A673 (cell line): ENCODE data around the gene PAPOLA. TPM values are rescaled to one million over a fixed set of nuclear protein-coding genes. Genes with fewer than 3 reads are reported as not detected.
A peak's percentile ranks its signal among the peaks of the same experiment; 100 is the strongest.

Source experiments
- BruUV-seq: library from RNA; stranded (reverse); fragments of 400-500 nt; replicated peaks from 2 replicates; lab custom pipeline; 2021; lab: Mats Ljungman, UMichigan
- CTCF ChIA-PET: fragments of 300-600 bp; sonication (Branson Sonifier 250); formaldehyde crosslinking; loops from one replicate; lab custom pipeline; 2022; ENCODE audit warnings: antibody characterized with exemption; lab: Charles Lee
- POLR2A ChIA-PET: fragments of 300-600 bp; sonication (Branson Sonifier 250); formaldehyde crosslinking; loops from one replicate; lab custom pipeline; 2022; ENCODE audit warnings: antibody characterized with exemption; ENCODE audit not compliant: low non-redundant PET; lab: Charles Lee
- DNase-seq: peaks from one replicate; pipeline ENCODE4 v3.0.0-alpha.2; 2015; ENCODE audit warnings: low spot score
- H3K27ac ChIP-seq: fragments of 200-600 bp; sonication (generic); 2 replicates; pipeline ENCODE4 v1.5.1; 2016; ENCODE audit warnings: mixed run types, low read depth, mild to moderate bottlenecking, mixed read lengths, antibody characterized with exemption, low read length; ENCODE audit not compliant: poor library complexity, severe bottlenecking
- H3K27me3 ChIP-seq: fragments of 200-600 bp; sonication (generic); replicated peaks from 2 replicates; pipeline ENCODE4 v1.6.1; 2017; ENCODE audit warnings: mixed run types, low read depth, mild to moderate bottlenecking, mixed read lengths, antibody characterized with exemption, low read length; ENCODE audit not compliant: insufficient read depth, poor library complexity
- H3K36me3 ChIP-seq: fragments of 200-600 bp; sonication (generic); 2 replicates; pipeline ENCODE4 v1.6.1; 2016; ENCODE audit warnings: mixed run types, mild to moderate bottlenecking, mixed read lengths, antibody characterized with exemption, low read length; ENCODE audit not compliant: insufficient read depth, poor library complexity, severe bottlenecking
- H3K4me1 ChIP-seq: fragments of 200-600 bp; sonication (generic); 2 replicates; pipeline ENCODE4 v1.6.1; 2017; ENCODE audit warnings: mixed run types, mild to moderate bottlenecking, mixed read lengths, antibody characterized with exemption, low read length; ENCODE audit not compliant: insufficient read depth, poor library complexity, severe bottlenecking
- H3K4me3 ChIP-seq: fragments of 200-600 bp; sonication (generic); 2 replicates; pipeline ENCODE4 v1.5.1; 2016; ENCODE audit warnings: low read depth, mixed run types, mild to moderate bottlenecking, mixed read lengths, low read length; ENCODE audit not compliant: poor library complexity, severe bottlenecking
- H3K9me3 ChIP-seq: fragments of 200-600 bp; sonication (generic); 2 replicates; pipeline ENCODE4 v1.6.1; 2016; ENCODE audit warnings: mixed run types, low read depth, mild to moderate bottlenecking, mixed read lengths, antibody characterized with exemption, low read length; ENCODE audit not compliant: poor library complexity, severe bottlenecking
- CTCF ChIP-seq: fragments of 300-800, 200-600 bp; sonication (generic); conservative IDR thresholded peaks from 2 replicates; pipeline ENCODE4 v1.5.1; 2017; ENCODE audit warnings: low read depth, mild to moderate bottlenecking, antibody characterized with exemption, low read length, moderate library complexity, mixed read lengths
- EZH2 ChIP-seq: fragments of 200-600 bp; sonication (generic); IDR thresholded peaks from 2 replicates; pipeline ENCODE4 v1.6.1; 2017; ENCODE audit warnings: borderline replicate concordance, low read depth, mild to moderate bottlenecking, mixed read lengths, antibody characterized with exemption, low read length; ENCODE audit not compliant: poor library complexity, severe bottlenecking
- intact Hi-C: fragments of 100-400 bp; cut with micrococcal nuclease; formaldehyde crosslinking; loops from one replicate; pipeline ENCODE4 v1.10.0; 2022; ENCODE audit not compliant: unreplicated experiment
- total RNA-seq: library from RNA; stranded (reverse); gene quantifications from 2 replicates; pipeline ENCODE4 v1.2.3, GENCODE V29; 2021

PAPOLA gene
- total RNA-seq, 1 experiment from 2014 or later: 337 TPM

GRCh38 chr14:96573473-96574100 is 71.4 kb downstream of the PAPOLA start:
- Histone ChIP-seq H3K27me3 (no peaks in the 10 kb centered on the region), H3K36me3 (peaks cover 5% of the 10 kb centered on the region), H3K4me1 (peaks cover 33% of the 10 kb centered on the region), H3K27ac (no peak overlapping the region), H3K4me3 (no peak overlapping the region), H3K9me3 (no peaks in the 10 kb centered on the region)
- ChIA-PET POLR2A (no interaction called here), CTCF (interaction anchor here (1.1 kb wide), 1 partner anchor 9 kb away, joined by 4 read pairs; no protein-coding TSS in a partner anchor)
- no peak for DNase-seq
- intact Hi-C loops: no loop called here
- TF ChIP-seq CTCF (no peak), EZH2 (no peak)
- no TSS peak for BruUV-seq

DNA sequence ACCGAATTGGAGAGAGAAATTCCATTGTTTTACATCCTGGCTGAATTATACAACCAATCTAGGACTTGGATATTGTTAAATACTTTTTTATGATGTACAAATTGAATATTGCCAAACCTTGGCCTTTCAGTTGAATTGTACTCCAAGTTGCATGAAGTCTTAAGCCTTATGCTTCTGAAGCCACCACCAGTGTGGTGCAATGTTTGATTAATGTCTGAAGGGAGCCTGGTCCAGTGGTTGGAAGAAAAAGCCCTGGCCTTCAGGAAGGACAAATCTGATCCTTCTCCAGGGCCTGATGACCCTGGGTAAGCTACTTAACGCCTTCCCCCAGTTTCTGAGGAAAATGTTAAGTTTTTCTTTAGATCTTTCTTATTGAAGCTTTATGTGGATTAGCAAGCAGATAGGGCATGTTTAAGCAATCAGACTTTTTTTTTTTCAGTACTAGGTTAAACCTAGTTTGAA is 72.0 kb downstream of the PAPOLA start:
- Histone ChIP-seq H3K27me3 (no peaks in the 10 kb centered on the region), H3K4me1 (peaks cover 27% of the 10 kb centered on the region), H3K27ac (peak overlapping the region; percentile 18), H3K9me3 (no peaks in the 10 kb centered on the region), H3K4me3 (no peak overlapping the region), H3K36me3 (peaks cover 5% of the 10 kb centered on the region)
- DNase-seq: no peak
- POLR2A ChIA-PET: no interaction called here
- TF ChIP-seq EZH2 (no peak), CTCF (no peak)
- intact Hi-C loops: no loop called here
- CTCF ChIA-PET: interaction anchor here (1.1 kb wide), 1 partner anchor 10 kb away, joined by 4 read pairs; no protein-coding TSS in a partner anchor
- BruUV-seq: no TSS peak

GRCh38 chr14:96574633-96575632 is 72.8 kb downstream of the PAPOLA start:
- TF ChIP-seq CTCF: no peak
- TF ChIP-seq EZH2: no peak
- Histone ChIP-seq H3K4me3 (no peak overlapping the region), H3K27ac (peak overlapping the region; percentile 18), H3K4me1 (peaks cover 22% of the 10 kb centered on the region), H3K36me3 (no peaks in the 10 kb centered on the region), H3K27me3 (no peaks in the 10 kb centered on the region), H3K9me3 (no peaks in the 10 kb centered on the region)
- intact Hi-C loops: loop anchor here (5.0 kb wide), 1 partner anchor 87 kb away; no protein-coding TSS in a partner anchor
- POLR2A ChIA-PET: no interaction called here
- BruUV-seq: no TSS peak
- CTCF ChIA-PET: interaction anchor here (1.1 kb wide), 1 partner anchor 11 kb away, joined by 4 read pairs; no protein-coding TSS in a partner anchor
- peak; percentile 15 for DNase-seq
